Cortex of kidney (tissue), 1 donor: ENCODE measurements around the gene NIBAN1.
"Not testable (repeated sequence)": the region's sequence is repeated elsewhere in the genome, so short reads cannot be mapped to it uniquely, and the experiment has no call there.

Experiments used
- DNase-seq: peaks from one replicate; lab custom pipeline; 2025; lab: John Stamatoyannopoulos, UW

NIBAN1 gene, protein sequence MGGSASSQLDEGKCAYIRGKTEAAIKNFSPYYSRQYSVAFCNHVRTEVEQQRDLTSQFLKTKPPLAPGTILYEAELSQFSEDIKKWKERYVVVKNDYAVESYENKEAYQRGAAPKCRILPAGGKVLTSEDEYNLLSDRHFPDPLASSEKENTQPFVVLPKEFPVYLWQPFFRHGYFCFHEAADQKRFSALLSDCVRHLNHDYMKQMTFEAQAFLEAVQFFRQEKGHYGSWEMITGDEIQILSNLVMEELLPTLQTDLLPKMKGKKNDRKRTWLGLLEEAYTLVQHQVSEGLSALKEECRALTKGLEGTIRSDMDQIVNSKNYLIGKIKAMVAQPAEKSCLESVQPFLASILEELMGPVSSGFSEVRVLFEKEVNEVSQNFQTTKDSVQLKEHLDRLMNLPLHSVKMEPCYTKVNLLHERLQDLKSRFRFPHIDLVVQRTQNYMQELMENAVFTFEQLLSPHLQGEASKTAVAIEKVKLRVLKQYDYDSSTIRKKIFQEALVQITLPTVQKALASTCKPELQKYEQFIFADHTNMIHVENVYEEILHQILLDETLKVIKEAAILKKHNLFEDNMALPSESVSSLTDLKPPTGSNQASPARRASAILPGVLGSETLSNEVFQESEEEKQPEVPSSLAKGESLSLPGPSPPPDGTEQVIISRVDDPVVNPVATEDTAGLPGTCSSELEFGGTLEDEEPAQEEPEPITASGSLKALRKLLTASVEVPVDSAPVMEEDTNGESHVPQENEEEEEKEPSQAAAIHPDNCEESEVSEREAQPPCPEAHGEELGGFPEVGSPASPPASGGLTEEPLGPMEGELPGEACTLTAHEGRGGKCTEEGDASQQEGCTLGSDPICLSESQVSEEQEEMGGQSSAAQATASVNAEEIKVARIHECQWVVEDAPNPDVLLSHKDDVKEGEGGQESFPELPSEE

DNA sequence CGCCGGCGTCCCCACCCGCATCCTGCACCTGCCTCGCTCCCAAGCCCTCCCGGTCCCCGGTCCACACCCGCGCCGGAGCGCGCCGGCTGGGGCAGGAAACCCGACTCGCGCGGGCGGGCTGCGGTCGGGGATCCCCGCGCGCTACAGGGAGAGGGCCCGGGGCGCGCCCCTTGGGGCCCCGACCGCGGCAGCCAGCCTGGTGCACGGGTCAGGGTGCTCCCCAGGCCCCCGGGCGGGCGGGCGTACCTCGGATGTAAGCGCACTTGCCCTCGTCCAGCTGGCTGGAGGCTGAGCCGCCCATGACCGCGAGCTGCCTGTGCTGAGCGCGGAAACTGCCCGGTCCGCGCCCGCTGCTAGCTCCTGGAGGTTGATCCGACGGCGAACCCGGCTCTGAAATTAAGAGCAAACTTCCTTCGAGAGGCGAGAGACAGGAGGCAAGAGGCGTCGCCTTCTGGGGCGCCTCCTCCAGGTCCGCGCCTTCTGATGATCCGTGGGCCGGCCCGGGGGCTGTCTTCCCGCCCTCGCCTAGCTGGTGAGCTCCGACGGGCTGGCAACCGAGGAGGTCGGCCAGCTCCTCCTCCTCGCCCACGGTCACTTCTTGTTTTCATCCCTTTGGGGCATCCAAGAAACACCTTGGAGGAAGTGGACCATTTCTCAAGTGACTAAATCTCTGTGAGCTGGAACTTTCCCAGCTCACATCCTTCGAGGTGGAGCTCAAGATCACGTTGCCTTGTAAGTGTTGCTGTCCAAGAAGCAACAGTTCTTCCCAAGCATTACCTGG lies at the start of gene NIBAN1:
Gene NIBAN1, minus strand, starts transcription at position 453 of the 781 bp plus-strand sequence. Its CDS starts 152 bp downstream, at position 301.
- no peak for DNase-seq

DNA sequence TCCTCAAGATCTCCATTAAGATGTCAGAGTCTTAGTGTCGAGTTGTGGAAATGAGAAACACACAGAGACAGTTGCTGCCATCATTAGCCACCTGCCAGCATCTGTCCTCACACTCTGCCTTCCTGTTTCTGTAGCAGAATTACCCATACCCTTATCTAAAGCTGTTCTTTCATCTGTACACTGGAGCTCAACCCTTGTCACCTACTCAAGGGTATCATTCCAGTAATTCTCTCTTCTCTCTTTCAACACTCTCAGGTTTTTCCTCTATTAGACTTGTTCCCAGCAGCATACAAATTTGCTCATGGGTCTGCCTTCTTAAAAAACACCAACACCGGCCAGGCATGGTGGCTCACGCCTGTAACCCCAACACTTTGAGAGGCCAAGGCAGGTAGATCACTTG lies 43.7 kb upstream of the NIBAN1 start:
- DNase-seq: no peak

DNA sequence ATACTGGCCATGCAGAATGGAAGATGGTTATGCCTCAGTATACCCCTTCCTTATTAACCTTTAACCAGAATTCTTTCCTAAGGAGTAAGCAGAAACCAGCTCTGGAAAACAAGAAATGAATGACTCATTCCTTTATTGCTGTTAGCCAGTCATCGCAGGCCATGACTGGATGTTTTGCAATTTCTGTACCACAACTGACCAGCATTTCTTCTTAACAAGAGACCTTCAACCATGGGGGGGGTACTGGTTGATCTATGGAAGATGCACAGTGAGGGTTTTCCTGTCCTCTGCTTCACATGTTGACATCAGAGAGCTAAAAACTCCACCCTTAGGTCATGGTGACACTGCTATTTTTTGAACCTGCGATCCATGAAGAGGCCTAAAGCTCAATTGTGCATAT lies 43.0 kb upstream of the NIBAN1 start:
- DNase-seq: no peak

DNA sequence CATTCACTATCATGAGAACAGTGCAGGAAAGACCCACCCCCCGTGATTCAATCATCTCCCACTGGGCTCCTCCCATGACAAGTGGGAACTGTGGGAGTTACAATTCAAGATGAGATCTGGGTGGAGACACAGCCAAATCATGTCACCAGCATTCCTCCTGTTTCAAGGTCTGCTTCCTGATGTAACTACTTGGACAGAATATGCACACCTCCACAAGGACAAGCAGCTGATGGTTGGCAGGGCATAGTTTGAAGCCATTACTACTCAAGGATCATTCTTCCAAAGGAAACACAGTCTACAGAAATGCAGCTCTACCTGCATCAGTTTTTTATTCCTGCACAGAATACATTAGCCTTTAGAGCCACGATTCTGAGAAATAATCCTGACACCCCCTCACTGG lies 42.6 kb upstream of the NIBAN1 start:
- no peak for DNase-seq

DNA sequence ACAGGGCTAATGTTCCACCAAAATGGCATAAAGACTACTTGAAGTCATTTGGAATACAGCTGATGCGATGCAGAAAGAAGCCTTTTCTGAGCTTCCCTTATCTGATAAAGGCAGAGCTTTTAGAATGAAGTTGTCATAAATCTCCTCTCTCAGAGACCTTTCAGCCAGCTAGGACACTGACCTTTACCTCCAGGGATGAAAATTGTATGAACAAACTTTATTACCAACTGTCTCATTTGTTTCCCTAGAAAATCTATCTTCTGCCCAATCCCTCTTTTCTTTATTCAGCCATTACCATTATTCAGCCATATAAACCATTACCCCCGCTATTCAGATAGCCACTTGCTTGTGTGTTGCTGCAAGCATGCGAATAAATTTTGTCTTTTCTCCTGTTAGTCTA lies 41.3 kb upstream of the NIBAN1 start:
- no peak for DNase-seq

DNA sequence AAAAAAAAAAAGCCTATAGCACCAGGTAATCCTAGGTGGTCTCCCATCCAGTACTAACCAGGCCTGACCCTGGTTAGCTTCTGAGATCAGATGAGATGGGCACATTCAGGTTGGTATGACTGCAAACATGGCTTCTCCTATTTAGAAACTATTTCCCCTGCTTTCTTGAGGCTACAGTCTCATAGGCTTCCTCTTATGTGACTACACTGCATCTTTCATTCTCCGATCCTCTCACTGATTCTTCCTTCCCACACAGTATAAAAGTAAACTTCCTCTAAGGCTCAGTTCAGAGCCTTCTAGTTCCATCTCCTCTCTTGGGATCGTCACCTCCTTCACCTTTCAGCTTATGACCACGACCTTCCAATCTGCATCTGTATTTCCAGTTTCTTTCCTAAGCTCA lies 40.6 kb upstream of the NIBAN1 start:
- no peak for DNase-seq

DNA sequence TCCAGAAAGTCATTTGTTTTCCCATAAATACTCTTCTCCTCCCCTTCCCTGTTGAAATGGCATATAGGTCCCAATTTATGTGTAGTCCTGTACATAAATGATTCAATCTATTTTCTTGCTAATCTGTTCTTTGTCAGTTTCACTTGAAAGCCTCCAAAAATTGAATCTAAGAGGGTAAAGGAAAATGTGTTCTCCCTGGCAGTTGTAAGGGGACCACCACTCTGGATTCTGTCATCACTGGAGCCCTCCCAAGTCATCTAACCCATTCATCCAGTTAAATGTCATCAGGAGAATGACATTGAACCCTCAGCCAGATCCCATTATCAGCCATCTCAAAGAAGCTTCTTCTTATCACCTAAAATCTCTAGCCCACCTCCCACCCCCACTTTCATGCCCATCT lies 36.1 kb upstream of the NIBAN1 start:
- DNase-seq: no peak

DNA sequence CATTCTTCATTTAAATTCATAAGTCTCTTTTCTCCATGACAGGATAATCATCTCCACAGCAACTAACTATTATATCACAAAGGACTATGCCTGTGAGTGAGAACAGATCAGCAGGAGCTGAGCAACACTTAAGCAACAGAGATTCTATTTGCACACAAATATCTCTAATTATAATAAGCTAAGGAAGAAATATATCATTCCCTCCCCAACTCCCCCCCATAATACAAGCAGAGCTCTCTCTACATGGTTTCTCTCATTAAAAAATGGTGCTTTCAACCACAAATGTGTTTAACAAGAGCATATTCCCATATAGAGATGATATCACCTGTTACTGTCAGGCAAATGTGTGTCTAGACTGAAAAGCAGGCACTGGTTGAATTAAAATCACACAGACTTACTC lies 34.5 kb upstream of the NIBAN1 start:
- no peak for DNase-seq

DNA sequence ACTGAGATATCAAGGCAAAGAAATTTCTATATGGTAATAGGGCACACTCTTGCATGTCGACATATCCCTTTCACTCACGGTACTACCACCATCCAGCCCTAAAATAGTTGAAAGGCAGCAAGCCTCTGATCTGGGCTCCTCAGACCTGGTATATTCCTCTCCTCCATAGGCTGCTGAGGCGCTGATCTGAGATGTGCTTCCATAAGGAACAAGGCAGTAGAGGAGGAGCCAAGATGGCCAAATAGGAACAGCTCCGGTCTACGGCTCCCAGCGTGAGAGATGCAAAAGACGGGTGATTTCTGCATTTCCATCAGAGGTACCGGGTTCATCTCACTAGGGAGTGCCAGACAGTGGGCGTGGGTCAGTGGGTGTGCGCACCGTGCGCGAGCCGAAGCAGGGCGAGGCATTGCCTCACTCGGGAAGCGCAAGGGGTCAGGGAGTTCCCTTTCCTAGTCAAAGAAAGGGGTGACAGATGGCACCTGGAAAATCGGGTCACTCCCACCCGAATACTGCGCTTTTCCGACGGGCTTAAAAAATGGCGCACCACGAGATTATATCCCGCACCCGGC lies 27.1 kb upstream of the NIBAN1 start:
- DNase-seq: not testable (repeated sequence)

DNA sequence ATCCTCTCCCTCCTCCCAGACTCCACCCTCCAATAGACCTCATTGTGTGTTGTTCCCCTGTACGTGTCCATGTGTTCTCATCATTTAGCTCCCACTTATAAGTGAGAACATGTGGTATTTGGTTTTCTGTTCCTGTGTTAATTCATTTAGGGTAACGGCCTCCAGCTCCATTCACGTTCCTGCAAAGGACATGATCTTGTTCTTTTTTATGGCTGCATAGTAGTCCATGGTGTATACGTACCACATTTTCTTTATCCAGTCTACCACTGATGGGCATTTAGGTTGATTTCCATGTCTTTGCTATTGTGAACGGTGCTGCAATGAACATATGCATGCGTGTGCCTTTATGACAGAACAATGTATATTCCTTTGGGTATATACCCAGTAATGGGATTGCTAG lies 25.7 kb upstream of the NIBAN1 start:
- not testable (repeated sequence) for DNase-seq

DNA sequence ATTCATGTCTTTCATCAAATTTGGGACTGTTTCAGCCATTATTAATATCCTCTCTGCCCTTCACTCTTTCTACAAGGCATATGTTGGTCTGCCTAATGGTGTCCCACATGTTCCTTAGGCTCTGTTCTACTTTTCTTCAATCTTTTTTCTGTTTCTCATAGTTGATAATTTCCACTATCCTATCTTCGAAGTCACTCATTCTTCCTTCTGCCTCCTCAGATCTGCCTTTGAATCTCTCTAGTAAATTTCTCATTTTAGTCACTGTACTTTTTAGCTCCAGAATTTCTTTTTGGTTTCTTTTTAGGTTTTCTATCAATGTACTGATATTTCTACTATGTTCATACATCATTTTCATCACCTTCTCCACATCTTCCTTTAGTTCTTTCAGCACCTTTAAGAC lies 20.0 kb upstream of the NIBAN1 start:
- no peak for DNase-seq

DNA sequence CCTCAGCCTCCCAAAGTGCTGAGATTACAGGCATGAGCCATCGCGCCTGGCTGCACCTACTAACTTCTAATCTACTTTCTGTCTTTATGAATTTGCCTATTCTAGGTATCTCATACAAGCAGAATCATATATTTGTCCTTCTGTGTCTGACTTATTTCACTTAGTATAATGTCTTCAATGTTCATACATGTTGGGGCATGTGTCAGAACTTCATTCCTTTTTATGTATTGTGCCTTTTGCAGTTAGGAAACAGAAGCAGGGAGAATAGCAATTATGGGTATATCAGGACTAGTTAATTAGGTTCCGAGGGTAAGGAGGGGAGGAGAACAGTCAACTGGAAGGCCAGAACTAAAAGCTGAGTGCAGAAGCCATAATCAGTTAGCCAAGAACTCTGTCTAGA lies 18.0 kb upstream of the NIBAN1 start:
- no peak for DNase-seq

DNA sequence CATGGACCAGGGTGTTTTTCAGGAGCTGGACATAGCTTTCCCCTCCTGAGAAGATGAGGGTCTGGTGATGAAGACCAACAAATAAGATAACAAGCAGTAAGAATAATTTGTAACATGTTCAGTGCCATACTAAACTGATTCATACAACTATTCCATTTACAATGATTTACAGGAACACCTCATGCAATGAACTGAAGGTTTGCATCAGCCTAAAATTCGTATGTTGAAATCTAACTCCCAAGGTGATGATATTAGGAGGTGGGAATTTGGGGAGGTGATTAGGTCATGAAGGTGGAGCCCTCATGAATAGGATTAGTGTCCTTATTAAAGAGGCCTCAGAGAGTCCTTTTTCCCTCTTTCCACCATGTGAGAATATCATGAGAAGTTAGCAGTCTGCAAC lies 15.9 kb upstream of the NIBAN1 start:
- no peak for DNase-seq

DNA sequence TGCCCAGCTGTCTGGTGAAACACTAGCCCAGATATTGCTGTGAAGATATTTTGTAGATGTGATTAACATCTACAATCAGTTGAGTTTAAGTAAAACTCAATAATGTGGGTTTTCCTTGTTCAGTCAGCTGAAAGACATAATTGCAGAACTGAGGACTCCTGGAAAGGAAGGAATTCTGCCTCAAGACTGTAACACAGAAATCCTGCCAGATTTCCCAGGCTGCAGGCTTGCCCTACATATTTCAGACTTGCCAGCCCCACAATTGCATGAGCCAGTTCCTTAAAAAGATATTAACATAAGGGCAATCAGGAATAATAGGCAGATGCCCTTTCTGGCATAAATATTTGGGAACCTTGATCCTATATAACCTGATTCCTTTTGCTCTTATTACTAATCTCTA lies 14.2 kb upstream of the NIBAN1 start:
- DNase-seq: no peak

DNA sequence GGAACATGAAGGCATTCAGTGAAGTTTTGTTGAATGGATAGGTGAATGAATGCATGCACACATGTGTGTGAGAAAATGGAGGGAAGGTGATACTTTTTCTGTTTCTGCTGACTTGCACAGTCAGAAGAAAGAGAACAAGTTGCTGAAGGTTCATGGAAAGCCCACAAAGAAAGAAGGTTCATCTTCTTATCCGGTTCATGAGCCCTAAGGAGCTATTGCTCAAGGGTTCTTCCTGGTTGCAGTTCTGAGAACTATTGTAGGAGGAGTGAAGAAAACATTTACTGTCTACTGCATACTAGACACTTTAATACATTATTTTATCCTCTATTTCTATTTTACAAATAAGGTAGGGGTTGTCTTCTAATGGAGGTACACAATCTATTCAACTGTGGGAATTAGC lies 13.4 kb upstream of the NIBAN1 start:
- DNase-seq: no peak

DNA sequence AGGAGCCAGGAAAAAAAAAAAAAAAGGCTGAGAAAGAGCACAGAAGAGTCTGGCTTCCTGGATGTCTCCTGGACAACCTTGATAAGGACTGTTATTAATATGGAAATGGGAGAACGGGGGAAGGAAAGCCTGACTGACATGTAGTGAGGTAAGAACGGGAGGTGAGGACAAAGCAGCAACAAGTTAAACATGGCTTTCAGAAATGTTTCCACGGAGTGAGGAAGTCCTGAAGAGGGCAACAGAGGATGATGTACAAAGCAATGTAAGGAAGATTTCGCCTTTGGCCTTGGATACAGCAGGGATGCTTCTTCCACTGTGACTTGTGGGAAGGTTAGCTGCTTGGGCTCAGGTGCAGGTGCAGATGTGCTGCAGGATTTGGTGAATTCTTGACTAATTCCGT lies 11.9 kb upstream of the NIBAN1 start:
- no peak for DNase-seq

DNA sequence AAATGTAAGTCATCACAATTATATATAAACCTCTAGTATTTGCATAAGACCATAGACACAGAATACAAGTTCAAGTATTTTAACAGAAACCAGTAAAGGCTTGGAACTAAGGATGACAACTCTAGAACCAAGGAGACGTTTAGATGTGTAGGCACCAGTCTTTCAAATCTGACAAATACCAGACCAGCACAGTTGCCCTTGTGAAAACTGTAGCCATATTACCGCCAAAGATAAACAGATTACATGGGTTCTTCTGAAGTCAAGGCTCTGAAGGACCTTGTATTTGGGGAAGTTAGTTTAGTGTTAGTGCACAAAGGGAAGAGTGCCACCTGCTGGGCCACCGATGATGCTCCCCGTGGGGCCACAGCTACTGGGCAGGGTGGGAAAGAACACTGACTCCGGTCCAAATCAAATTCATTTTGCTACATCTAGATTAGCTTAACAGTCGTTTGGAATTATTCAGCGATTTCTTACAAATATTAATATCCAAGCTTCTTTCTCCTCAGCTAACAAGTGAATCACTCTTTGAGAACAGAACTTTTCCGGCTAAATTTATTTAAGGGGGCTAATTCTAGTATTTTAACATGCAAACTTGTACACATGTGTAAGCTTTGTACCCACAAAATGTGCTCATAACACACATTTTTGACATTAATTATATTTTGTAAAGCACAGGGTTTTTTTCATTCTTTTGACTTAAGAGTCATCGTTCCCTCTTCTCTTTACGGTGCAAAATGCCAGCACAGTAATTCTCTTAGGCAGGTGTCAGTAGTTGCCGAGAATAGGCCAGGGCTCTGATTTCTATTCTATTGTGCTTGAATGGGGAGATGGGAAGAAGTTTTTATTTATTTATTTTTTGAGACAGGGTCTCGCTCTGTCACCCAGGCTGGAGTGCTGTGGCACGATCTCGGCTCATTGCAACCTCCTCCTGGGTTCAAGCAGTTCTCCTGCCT lies 8.0 kb upstream of the NIBAN1 start:
- DNase-seq: no peak

DNA sequence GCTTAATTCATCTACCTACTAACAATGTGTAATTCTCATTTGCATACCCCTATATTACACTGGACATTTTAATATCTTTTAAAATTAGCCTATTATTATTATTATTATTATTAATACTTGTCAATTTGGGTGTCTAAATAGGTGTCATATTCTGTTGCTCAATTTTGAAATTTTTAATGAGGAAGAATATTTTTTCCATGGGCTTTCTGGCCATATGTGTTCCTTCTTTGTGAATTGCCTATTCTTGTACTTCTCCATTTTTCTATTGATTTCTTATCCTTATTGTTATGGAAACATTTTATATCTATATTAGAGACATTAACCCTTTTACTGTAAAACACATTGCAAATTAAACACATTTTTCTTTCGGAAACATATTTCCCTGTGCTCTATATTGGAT lies 6.4 kb upstream of the NIBAN1 start:
- no peak for DNase-seq

DNA sequence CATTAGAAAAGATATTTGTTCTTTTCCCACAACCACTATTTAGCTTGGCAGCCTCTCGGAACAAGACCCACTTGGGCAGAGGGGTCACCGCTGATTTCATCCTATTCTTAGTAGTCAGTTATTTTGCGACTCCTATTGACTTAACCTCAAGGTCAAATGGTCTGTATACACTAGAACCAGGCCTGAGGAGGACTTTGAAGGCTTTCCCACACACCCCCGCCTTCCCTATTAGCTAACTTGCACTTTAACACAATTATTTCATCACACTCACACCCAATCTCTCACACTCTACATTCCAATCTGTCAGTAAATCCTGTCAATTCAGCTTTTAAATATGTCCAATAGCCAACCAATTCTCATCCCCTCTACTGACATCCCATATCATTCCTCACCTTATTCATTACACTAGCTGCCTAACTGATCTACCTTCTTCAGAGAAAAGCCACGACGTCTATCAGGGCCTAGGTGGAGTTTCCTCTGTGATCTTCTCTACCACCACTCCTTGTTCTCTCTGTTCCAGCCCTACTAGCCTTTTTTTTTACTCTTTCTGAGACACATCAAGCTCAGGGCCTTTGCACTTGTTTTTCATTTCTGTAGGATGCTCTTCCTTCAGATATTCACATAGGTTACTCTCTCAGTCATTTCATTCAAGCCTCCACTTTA lies 1.0 kb upstream of the NIBAN1 start:
- DNase-seq: no peak

DNA sequence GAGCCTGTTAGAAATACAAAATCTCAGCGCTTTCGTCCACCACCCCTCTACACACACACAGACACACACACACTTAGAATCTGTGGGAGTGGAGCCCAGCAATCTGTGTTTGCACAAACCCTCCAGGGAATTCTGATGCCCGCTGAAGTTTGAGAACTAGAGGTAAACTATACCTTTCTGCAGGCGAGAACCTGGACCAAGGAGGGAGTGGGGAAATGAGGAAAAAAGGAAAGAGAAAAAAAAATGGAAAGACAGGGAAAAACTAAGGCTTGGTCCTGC lies 468 bp upstream of the NIBAN1 start:
- no peak for DNase-seq
